Measurements from ENCODE around the gene SMIM10L2A. TPM values are rescaled to one million over a fixed set of nuclear protein-coding genes. Genes with fewer than 3 reads are reported as not detected.

SMIM10L2A gene
- total and polyA plus RNA-seq, 2 of the 8 experiments (the other 6 are each of a cell fraction or from before 2014, with no cell fraction given): 5.0 to 7.5 TPM

DNA sequence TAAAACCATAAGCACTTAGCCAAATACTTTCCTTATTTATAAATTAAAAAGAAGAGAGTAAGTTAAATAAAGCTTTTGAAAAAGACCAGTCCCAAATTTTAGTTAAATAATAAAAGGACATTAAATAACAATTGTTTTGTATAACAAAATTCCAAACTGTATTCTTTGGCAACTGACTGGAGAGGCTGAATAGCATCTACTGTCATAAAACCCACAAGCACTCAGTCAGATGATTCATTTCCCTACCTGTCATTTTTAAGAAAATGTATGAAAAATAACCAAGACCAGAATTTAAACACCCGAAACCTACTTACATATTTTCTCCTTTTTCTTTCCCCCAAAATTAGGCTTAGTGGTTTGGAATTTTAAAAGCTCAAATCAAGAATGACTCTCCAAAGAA lies 32.5 kb upstream of the SMIM10L2A start:
- Histone ChIP-seq H3K9me3 (ENCODE audit: insufficient read depth in 2 of 2, low read depth in 1 of 2, low read length in 1 of 2) (no peaks in the 10 kb centered on the region), H3K4me1 (replicated peaks in 1 of 4; ENCODE audit: control insufficient read depth in 3 of 4, insufficient read depth in 4 of 4, low read length in 3 of 4) (peaks cover 0 to 3% (median 0%) of the 10 kb centered on the region in 4 experiments; a peak in 2 of 7 replicates), H3K79me1 (ENCODE audit: low read depth, low read length) (no peaks in the 10 kb centered on the region), H4K20me1 (replicated peaks in 1 of 2; ENCODE audit: control insufficient read depth in 1 of 2, insufficient read depth in 2 of 2, low read length in 2 of 2) (no peaks in the 10 kb centered on the region), H3K23me2 (ENCODE audit: low read depth, low read length) (no peaks in the 10 kb centered on the region), H2BK120ac (replicated peaks; ENCODE audit: low read depth, low read length) (no peak overlapping the region), H2BK15ac (ENCODE audit: low read length) (no peak overlapping the region), H2AFZ (ENCODE audit: low read length) (no peak overlapping the region), H3K23ac (ENCODE audit: insufficient read length) (no peak overlapping the region), H3K36me3 (ENCODE audit: control insufficient read depth in 2 of 4, insufficient read depth in 4 of 4, low read length in 3 of 4) (no peaks in the 10 kb centered on the region), H3K18ac (ENCODE audit: extremely low read depth, low read length) (no peak overlapping the region), H4K8ac (ENCODE audit: extremely low read depth, insufficient read depth, low read length) (no peak overlapping the region), H3K79me2 (ENCODE audit: control insufficient read depth in 1 of 2, insufficient read depth in 2 of 2, low read length in 2 of 2) (no peaks in the 10 kb centered on the region), H3K27ac (ENCODE audit: low read depth, low read length) (no peak overlapping the region), H3K9ac (replicated peaks in 1 of 4; ENCODE audit: extremely low read depth in 1 of 4, low read depth in 3 of 4, low read length in 3 of 4) (no peak overlapping the region), H2BK5ac (ENCODE audit: low read depth, low read length) (no peak overlapping the region), H3K14ac (ENCODE audit: insufficient read length) (no peak overlapping the region), H3K27me3 (replicated peaks in 1 of 4; ENCODE audit: control insufficient read depth in 3 of 4, extremely low read depth in 1 of 4, insufficient read depth in 3 of 4, low read length in 3 of 4) (no peaks in the 10 kb centered on the region), H3K4me2 (ENCODE audit: insufficient read depth in 1 of 2, low read depth in 2 of 2, low read length in 2 of 2) (no peak overlapping the region), H3K56ac (replicated peaks; ENCODE audit: insufficient read length, low read depth, low read length) (no peak overlapping the region), H3K4me3 (ENCODE audit: extremely low read depth in 1 of 4, insufficient read depth in 2 of 4, low read depth in 3 of 4, low read length in 4 of 4) (no peak overlapping the region), H2BK12ac (ENCODE audit: low read depth, low read length) (no peak overlapping the region), H2BK20ac (ENCODE audit: low read length) (no peak overlapping the region), H4K91ac (replicated peaks; ENCODE audit: insufficient read length, low read length) (no peak overlapping the region), H2AK5ac (ENCODE audit: low read depth, low read length) (no peak overlapping the region), H3K4ac (replicated peaks; ENCODE audit: insufficient read length, low read depth, low read length) (no peak overlapping the region), H4K5ac (ENCODE audit: insufficient read length, low read depth, low read length) (no peak overlapping the region)
- ChIA-PET CTCF (ENCODE audit: partially characterized antibody) (interaction anchor here (0.7 kb wide), 1 partner anchor 1806 kb away, joined by 3 read pairs; no protein-coding TSS in a partner anchor), POLR2A (ENCODE audit: partially characterized antibody) (no interaction called here)
- no peak for DNase-seq (ENCODE audit: low read depth in 1 of 2, low spot score in 2 of 2)
- WGBS, 2 experiments (ENCODE audit: extremely low coverage in 1 of 2, insufficient coverage in 1 of 2, insufficient read length in 1 of 2, insufficient replicate concordance in 2 of 2, low coverage in 1 of 2, low lambda C conversion rate in 2 of 2, missing lambda C conversion rate in 1 of 2): 100% methylated on average over 1 of the region's 1 CpG; no CpG with 5 or more reads in 1 of the 2 experiments
- no peak for FAIRE-seq
- no peak for TF ChIP-seq YY1 (IDR thresholded peaks at IDR 0.05; ENCODE audit: low read depth, low read length)
- TF ChIP-seq, protein P1, sequence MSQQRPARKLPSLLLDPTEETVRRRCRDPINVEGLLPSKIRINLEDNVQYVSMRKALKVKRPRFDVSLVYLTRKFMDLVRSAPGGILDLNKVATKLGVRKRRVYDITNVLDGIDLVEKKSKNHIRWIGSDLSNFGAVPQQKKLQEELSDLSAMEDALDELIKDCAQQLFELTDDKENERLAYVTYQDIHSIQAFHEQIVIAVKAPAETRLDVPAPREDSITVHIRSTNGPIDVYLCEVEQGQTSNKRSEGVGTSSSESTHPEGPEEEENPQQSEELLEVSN (IDR thresholded peaks at IDR 0.05): no peak
- TF ChIP-seq RXRA (IDR thresholded peaks at IDR 0.05; ENCODE audit: insufficient read depth, low read depth, low read length): no peak
- no peak for TF ChIP-seq SAP30 (IDR thresholded peaks at IDR 0.05; ENCODE audit: insufficient read depth, insufficient replicate concordance, low read length)
- TF ChIP-seq MAFK (IDR thresholded peaks at IDR 0.05; ENCODE audit: low read depth, low read length): no peak
- TF ChIP-seq, protein P2, sequence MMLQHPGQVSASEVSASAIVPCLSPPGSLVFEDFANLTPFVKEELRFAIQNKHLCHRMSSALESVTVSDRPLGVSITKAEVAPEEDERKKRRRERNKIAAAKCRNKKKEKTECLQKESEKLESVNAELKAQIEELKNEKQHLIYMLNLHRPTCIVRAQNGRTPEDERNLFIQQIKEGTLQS (IDR thresholded peaks at IDR 0.05; ENCODE audit: insufficient read depth, low read depth, low read length): no peak
- TF ChIP-seq BCL11A (IDR thresholded peaks at IDR 0.05; ENCODE audit: low read depth in 2 of 2, low read length in 2 of 2): no peak
- TF ChIP-seq RNF2 (IDR thresholded peaks at IDR 0.05; ENCODE audit: borderline replicate concordance, low read depth, low read length, missing control alignments, poor library complexity, severe bottlenecking): no peak
- no peak for TF ChIP-seq ZNF274 (IDR thresholded peaks at IDR 0.05; ENCODE audit: borderline replicate concordance, extremely low read depth, low read length)
- TF ChIP-seq CBX8 (IDR thresholded peaks at IDR 0.05; ENCODE audit: borderline replicate concordance, low read depth, low read length): no peak
- no peak for TF ChIP-seq POU5F1 (IDR thresholded peaks at IDR 0.05; ENCODE audit: low read depth, low read length)
- no peak for TF ChIP-seq ASH2L (IDR thresholded peaks at IDR 0.05; ENCODE audit: low read length)
- TF ChIP-seq NANOG (IDR thresholded peaks at IDR 0.05; ENCODE audit: insufficient read depth, low read depth, low read length, poor library complexity, severe bottlenecking): no peak
